SHP77 (cell line): ENCODE measurements around the gene SH3PXD2A.

Experiments used
- DNase-seq, 2 experiments: peaks; one replicate each; lab custom pipeline; 2025; lab: John Stamatoyannopoulos, UW

The SH3PXD2A gene

GRCh38 chr10:103706047-103706446, 149.3 kb downstream of the SH3PXD2A start:
- no peak for DNase-seq

- peak; percentile 50 to 55 for DNase-seq
These were observed 151.1 kb downstream of the SH3PXD2A start for GRCh38 chr10:103703941-103704919.

- DNase-seq: no peak
These were observed 153.8 kb downstream of the SH3PXD2A start for GRCh38 chr10:103701380-103702222.

GRCh38 chr10:103700436-103700715, 155.0 kb downstream of the SH3PXD2A start:
- DNase-seq: no peak

GRCh38 chr10:103699611-103700435, 155.6 kb downstream of the SH3PXD2A start:
- no peak for DNase-seq

GRCh38 chr10:103698266-103698665, 157.1 kb downstream of the SH3PXD2A start:
- no peak for DNase-seq

- no peak for DNase-seq
These were observed 157.6 kb downstream of the SH3PXD2A start for GRCh38 chr10:103697787-103698186.

- peak; percentile 24 to 62 for DNase-seq
These were observed 158.8 kb downstream of the SH3PXD2A start for GRCh38 chr10:103696411-103697145.

- no peak for DNase-seq
These were observed 159.3 kb downstream of the SH3PXD2A start for GRCh38 chr10:103696094-103696410.

GRCh38 chr10:103695584-103696005, 159.8 kb downstream of the SH3PXD2A start:
- no peak for DNase-seq

GRCh38 chr10:103693812-103694205, 161.6 kb downstream of the SH3PXD2A start:
- no peak for DNase-seq

GRCh38 chr10:103692952-103693811, 162.2 kb downstream of the SH3PXD2A start:
- DNase-seq: no peak

GRCh38 chr10:103692436-103692951, 162.9 kb downstream of the SH3PXD2A start:
- DNase-seq: no peak

- no peak for DNase-seq
These were observed 163.5 kb downstream of the SH3PXD2A start for GRCh38 chr10:103691723-103692435.

- DNase-seq: no peak
These were observed 164.1 kb downstream of the SH3PXD2A start for GRCh38 chr10:103691267-103691666.

- no peak for DNase-seq
These were observed 165.1 kb downstream of the SH3PXD2A start for GRCh38 chr10:103690281-103690680.

- no peak for DNase-seq
These were observed 166.9 kb downstream of the SH3PXD2A start for GRCh38 chr10:103688491-103688890.

GRCh38 chr10:103687718-103688117, 167.7 kb downstream of the SH3PXD2A start:
- DNase-seq: no peak

- no peak for DNase-seq
These were observed 168.2 kb downstream of the SH3PXD2A start for GRCh38 chr10:103687172-103687571.
